Stomach (tissue), 4 donors: ENCODE measurements around the gene NDUFAF5.

Experiments
- CTCF ChIP-seq, 7 experiments: fragments of 450-650 bp in 4 of 7; fragments of 200-600 bp in 3 of 7; sonication (generic) in 3 of 7; IDR thresholded peaks; one replicate each; pipeline ENCODE4 v1.5.1; 2016 to 2019; ENCODE audit warnings: antibody characterized with exemption in 7 of 7, control low read depth in 2 of 7, mild to moderate bottlenecking in 1 of 7
- EP300 ChIP-seq: sonication (generic); formaldehyde crosslinking; IDR thresholded peaks from one replicate; pipeline ENCODE4 v1.6.1; 2017; ENCODE audit warnings: antibody characterized with exemption
- POLR2A ChIP-seq, 4 donors: fragments of 450-650 bp; IDR thresholded peaks; one replicate each; pipeline ENCODE4 v1.6.1; 2016; ENCODE audit warnings: antibody characterized with exemption in 4 of 4, control low read depth in 2 of 4, mild to moderate bottlenecking in 1 of 4, moderate library complexity in 1 of 4
- POLR2AphosphoS5 ChIP-seq, 3 donors: sonication (generic); formaldehyde crosslinking; IDR thresholded peaks; one replicate each; pipeline ENCODE4 v1.6.1; 2016; ENCODE audit warnings: antibody characterized with exemption in 3 of 3

GRCh38 chr20:13825465-13825864 is 40.6 kb downstream of the NDUFAF5 start:
- TF ChIP-seq CTCF (IDR thresholded peaks at IDR 0.05) (no peak), POLR2A (IDR thresholded peaks at IDR 0.05) (no peak), EP300 (no peak), POLR2AphosphoS5 (IDR thresholded peaks at IDR 0.05) (no peak)
